Stimulated activated CD8-positive, alpha-beta memory T cell treated with anti-CD3 and anti-CD28 coated beads, Interleukin-4, amount 100 ng/mL, for 24 hours (primary cell): ENCODE data around the gene GLTP.
"Not testable (repeated sequence)": the region's sequence is repeated elsewhere in the genome, so short reads cannot be mapped to it uniquely, and the experiment has no call there.

Experiments
- DNase-seq: peaks from one replicate; pipeline ENCODE4 v3.0.0-alpha.2; 2020; ENCODE audit warnings: low read depth

The GLTP gene

DNA sequence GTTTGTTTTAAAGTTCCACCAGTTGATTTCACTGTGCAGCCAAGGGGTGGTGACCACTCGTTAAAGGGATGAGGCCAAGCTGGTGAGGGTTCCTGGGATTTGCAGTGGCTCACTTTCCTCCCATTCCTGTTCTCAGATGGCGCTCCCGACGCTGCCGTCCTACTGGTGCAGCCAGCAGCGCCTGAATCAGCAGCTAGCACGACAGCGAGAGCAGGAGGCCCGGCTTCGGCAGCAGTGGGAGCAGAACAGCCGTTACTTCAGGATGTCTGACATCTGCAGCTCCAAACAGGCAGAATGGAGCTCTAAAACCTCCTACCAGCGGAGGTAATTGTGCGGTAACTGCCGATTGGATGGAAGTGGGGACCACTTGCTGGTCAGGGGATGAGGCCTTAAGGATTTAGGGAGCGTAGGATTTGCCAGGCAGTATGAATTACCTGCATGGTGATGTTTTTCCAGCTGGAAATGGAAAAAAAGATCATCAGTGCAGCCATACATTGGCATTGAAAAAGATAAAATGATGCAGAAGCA lies 22.6 kb upstream of the GLTP start:
- no peak for DNase-seq

DNA sequence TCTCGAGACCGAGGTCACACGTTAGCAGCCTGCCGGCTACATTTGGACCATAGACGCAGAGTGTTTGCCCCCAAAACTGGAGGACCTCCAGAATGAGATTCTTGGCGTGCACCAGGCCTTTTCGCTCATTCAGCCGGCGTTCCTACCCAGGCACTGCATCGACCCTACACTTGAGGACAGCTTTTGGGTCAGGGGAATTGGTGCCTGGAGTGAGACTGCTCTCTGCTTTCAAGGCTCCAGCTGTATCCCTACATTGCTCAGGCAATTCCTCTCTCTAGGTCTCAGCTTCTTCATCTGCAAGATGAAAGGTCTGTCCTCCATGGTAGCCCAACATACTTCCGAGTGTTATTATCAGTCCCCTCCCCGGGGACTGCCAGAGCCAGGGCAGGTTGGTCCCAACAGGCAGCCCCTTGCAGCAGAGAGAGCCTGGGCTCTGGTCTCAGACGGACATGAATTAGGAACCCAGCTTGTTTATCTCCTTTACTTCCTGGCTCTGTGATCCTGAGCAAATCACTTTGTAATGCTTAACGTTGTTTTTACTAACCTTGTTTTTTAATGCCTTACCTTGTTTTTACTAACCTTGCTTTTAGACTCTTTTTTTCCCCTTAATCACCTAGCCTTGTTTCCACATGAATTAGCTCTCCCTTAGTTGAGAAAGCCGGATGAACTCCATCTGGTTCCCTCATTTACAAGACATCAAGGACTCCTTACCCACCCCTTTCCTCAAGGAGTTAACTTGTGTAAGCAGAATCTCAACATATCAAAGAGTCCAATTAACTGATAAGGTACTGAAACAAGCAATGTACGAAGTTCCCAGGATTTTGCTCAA lies 20.6 kb upstream of the GLTP start:
- DNase-seq: no peak

DNA sequence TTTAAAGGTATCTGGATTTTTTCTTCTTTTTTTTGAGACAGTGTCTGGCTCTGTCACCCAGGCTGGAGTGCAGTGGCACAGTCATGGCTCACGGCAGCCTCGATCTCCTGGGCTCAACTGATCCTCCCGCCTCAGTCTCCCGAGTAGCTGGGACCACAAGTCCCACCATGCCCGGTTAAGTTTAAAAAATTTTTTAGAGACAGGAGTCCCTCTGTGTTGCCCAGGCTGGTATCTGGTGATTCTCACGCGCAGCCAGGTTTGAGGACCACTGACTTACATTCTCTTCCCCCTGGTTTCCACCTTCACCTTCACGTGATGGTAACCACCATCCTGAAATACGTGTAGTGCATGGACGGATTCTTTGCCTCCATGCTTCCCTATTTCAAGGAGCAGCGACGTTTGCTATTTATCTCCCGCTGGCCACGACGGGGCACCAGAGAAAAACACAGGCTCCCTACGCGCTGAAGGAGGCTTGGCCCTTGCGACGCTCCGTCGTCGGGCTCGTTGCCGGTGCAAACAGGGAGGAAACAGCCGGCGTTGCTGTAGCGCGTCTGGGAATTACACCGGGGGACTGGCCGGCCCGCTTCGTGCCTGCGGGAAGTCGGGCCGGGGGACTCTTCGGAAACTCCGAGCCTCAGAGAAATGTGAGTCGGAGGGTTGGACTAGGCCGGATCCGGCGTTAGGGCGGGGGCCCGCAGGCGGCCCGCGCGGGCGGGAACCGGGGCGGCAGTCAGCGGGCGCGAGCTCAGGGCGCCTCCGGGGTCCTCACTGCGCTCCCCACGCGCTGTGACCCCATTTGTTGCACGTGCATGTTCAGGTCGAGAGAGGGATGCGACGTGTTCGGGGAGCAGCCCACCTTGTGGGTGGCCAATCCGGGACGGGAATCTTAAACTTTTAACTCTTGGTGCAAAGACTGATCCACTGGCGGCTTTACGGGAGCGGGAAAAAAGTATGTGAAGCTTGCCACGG lies 19.7 kb upstream of the GLTP start, which contains the start of gene TCHP:
TCHP (plus strand) TSS at position 492 of the 969 bp plus-strand sequence. CDS start 2,753 bp downstream, outside the sequence.
- DNase-seq: peak; percentile 51

- not testable (repeated sequence) for DNase-seq
Observed at GRCh38 chr12:109899345-109899744, 19.0 kb upstream of the GLTP start.

DNA sequence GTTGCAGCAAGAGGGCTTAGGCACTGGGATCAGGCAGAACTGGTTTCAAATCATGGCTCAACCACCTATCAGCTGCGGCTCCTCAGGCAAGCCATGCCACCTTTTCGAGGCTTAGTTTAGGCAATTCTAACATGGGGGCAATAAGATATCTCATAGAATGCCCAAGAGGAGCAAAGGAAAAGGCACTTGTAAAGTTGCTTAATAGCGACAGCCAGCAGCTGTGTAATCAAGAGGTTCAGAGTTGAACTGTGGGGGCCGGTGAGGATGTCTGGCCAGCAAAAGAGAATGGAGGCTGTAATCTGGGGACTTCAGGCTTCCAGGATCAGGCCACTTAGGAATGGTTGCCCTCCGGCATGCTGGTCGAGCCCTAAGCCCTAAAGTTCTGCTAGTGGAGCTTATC lies 16.7 kb upstream of the GLTP start:
- DNase-seq: no peak

DNA sequence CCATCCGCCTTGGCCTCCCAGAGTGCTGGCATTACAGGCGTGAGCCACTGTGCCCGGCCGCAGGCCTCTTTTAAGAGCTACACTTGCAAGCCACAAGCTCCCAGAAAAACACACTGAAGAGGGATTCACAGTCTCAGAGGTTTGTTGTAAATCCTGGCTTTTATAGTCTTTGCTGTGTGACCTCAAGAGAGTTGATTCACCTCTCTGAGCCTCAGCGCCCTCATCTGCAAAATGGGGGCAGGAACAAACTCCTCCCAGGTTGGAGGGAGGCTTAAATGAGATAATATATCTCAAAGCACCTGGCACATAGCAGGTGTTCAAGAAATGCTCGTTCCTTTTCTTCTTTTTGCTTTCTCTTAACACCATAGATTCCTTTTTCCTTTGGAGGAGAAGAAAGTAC lies 15.8 kb upstream of the GLTP start:
- DNase-seq: no peak

DNA sequence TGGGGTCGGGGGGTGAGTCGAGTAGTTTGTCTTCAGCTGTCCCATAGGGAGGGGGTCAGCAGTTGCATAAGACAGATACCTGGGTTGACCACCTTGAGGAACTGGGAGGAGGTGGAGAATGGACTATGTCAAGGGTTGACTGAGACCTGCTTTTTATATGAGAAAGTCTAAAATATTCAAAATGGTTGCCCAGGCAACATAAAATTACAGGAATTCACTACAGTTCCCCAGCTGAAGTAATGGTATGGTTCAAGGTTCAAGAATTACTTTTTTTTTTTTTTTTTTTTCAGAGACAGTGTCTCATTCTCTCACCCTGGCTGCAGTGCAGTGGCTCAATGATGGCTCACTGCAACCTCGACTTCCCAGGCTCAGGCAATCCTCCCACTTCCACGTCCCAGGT lies 14.6 kb upstream of the GLTP start:
- no peak for DNase-seq

DNA sequence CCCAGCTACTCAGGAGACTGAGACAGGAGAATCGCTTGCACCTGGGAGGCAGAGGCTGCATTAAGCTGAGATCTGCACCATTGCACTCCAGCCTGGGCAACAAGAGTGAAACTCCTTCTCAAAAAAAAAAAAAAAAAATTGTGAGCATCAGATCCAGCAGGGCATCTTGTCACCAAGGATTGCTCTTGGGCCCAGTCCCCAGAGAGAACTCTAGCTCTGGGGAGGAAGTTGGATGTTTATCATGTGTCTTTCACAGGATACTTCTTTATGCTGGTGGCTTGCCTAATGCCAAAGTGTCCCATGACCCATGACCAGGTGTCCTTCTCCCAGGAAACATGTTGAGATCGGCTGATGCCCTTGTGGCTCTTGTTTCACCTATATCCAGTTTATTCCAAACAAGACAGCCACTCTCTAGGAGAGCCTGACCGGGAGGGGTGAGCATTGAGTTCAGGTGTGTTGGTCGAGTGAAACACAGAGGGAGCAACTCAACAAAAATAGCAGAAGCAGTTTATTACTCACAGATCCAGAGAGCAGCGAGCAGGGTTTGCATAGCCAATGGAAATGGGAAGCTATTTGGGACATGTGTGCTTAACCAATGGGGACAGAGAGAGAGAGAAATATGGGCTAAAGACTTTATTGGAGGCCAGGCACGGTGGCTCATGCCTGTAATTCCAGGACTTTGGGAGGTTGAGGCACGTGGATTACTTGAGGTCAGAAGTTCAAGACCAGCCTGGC lies 13.1 kb upstream of the GLTP start:
- no peak for DNase-seq

GRCh38 chr12:109892748-109893147 lies 12.4 kb upstream of the GLTP start:
- DNase-seq: no peak

GRCh38 chr12:109892165-109892715 lies 11.9 kb upstream of the GLTP start:
- no peak for DNase-seq

DNA sequence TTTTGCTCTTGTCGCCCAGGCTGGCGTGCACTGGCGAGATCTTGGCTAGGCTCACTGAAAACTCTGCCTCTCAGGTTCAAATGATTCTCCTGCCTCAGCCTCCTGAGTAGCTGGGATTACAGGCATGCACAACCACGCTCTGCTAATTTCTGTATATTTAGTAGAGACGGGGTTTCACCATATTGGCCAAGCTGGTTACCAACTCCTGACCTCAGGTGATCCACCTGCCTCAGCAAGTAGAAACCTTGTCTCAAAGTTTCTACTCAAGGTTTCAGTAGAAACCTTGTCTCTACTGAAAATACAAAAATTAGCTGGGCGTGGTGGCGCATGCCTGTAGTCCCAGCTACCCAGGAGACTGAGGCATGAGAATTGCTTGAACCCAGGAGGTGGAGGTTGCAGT lies 11.4 kb upstream of the GLTP start:
- not testable (repeated sequence) for DNase-seq

DNA sequence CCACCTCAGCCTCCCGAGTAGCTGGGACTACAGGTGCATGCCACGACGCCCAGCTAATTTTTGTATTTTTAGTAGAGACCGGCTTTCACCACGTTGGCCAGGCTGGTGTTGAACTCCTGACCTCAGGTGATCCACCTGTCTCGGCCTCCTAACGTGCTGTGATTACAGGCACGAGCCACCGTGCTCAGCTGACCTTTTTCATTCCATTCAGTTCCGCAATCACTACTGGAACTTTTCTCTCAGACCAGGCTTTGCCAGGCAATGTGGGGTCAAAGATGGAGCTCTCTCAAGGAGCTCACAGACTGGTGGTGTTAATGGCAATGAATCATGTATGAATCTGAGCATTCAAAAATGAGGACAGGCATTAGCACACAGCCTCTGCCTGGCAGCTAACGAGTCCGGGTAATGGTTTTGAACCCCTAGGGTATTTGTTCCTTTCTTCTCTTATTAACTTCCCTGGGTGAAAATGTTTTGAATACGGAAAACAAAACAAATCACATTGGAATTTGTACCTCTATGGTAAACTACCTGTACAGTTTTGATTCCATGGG lies 10.4 kb upstream of the GLTP start:
- no peak for DNase-seq

GRCh38 chr12:109888179-109889020 lies 8.1 kb upstream of the GLTP start:
- no peak for DNase-seq

GRCh38 chr12:109885616-109886015 lies 5.3 kb upstream of the GLTP start:
- DNase-seq: no peak

DNA sequence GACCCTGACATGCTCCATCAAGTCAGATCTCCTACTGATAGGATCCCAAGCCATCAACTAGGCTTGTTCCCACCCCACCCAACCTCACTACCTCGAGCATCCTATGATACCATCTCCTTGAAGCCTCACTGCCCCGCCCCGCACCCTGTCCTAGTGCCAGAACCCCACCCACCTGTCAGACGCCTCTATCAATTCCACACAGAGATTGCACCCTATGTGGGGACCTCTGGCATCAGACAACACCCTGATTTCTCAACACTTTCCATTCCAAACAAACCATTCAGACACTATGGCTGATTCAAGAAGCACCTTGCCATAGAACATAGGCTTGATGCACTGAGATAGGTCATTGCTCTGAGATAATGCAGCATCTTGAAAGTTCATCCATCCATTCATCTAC lies 3.1 kb upstream of the GLTP start:
- DNase-seq: no peak

- no peak for DNase-seq
Observed at GRCh38 chr12:109881752-109882151, 1.4 kb upstream of the GLTP start.

- no peak for DNase-seq
Observed at GRCh38 chr12:109880938-109881337, 597 bp upstream of the GLTP start.

GRCh38 chr12:109879351-109880042 lies 844 bp downstream of the GLTP start:
- DNase-seq: no peak

GRCh38 chr12:109878749-109879148 lies 1.6 kb downstream of the GLTP start:
- no peak for DNase-seq

- no peak for DNase-seq
Observed at GRCh38 chr12:109878247-109878625, 2.1 kb downstream of the GLTP start.
